Osteocyte (in vitro differentiated cells): ENCODE measurements around the gene NHSL1. TPM values are rescaled to one million over a fixed set of nuclear protein-coding genes. Genes with fewer than 3 reads are reported as not detected.

Experiments used
- DNase-seq: peaks from one replicate; pipeline ENCODE4 v3.0.0; 2021; ENCODE audit warnings: mixed read lengths; ENCODE audit not compliant: unreplicated experiment; ENCODE audit errors: extremely low spot score
- H3K27ac Mint-ChIP-seq: one replicate; pipeline ENCODE4 v1.8.0; 2021; ENCODE audit warnings: mild to moderate bottlenecking, mixed read lengths; ENCODE audit not compliant: unreplicated experiment
- H3K27me3 Mint-ChIP-seq: one replicate; pipeline ENCODE4 v1.8.0; 2021; ENCODE audit warnings: mixed read lengths; ENCODE audit not compliant: unreplicated experiment
- H3K36me3 Mint-ChIP-seq: one replicate; pipeline ENCODE4 v1.8.0; 2021; ENCODE audit warnings: mixed read lengths; ENCODE audit not compliant: unreplicated experiment
- H3K4me1 Mint-ChIP-seq: one replicate; pipeline ENCODE4 v1.8.0; 2021; ENCODE audit warnings: mixed read lengths; ENCODE audit not compliant: unreplicated experiment
- H3K4me3 Mint-ChIP-seq: one replicate; pipeline ENCODE4 v1.8.0; 2021; ENCODE audit warnings: mild to moderate bottlenecking, moderate library complexity, mixed read lengths; ENCODE audit not compliant: unreplicated experiment
- H3K9me3 Mint-ChIP-seq: one replicate; pipeline ENCODE4 v1.8.0; 2021; ENCODE audit warnings: mixed read lengths; ENCODE audit not compliant: unreplicated experiment
- total RNA-seq: library from RNA; stranded (reverse); gene quantifications from 2 replicates; pipeline ENCODE4 v1.2.1, GENCODE V29; 2021
- TF ChIP-seq, protein P1 (sequence below): fragments of 200-600 bp; sonication (generic); IDR thresholded peaks from 2 replicates; pipeline ENCODE4 v1.5.0; 2021; ENCODE audit warnings: antibody characterized with exemption, mild to moderate bottlenecking, moderate library complexity

NHSL1 gene
- total RNA-seq, 1 donor from 2014 or later, result 21.2 TPM

- Mint-ChIP-seq H3K4me1 (no peaks in the 10 kb centered on the region), H3K36me3 (peaks cover 21% of the 10 kb centered on the region), H3K27ac (no peak overlapping the region), H3K9me3 (no peaks in the 10 kb centered on the region), H3K27me3 (no peaks in the 10 kb centered on the region), H3K4me3 (no peak overlapping the region)
- no peak for DNase-seq
- TF ChIP-seq, protein P1, sequence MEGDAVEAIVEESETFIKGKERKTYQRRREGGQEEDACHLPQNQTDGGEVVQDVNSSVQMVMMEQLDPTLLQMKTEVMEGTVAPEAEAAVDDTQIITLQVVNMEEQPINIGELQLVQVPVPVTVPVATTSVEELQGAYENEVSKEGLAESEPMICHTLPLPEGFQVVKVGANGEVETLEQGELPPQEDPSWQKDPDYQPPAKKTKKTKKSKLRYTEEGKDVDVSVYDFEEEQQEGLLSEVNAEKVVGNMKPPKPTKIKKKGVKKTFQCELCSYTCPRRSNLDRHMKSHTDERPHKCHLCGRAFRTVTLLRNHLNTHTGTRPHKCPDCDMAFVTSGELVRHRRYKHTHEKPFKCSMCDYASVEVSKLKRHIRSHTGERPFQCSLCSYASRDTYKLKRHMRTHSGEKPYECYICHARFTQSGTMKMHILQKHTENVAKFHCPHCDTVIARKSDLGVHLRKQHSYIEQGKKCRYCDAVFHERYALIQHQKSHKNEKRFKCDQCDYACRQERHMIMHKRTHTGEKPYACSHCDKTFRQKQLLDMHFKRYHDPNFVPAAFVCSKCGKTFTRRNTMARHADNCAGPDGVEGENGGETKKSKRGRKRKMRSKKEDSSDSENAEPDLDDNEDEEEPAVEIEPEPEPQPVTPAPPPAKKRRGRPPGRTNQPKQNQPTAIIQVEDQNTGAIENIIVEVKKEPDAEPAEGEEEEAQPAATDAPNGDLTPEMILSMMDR, result no peak
These were observed 56.6 kb downstream of the NHSL1 start for GRCh38 chr6:138442663-138443062.

- no peaks in the 10 kb centered on the region for H3K27me3 Mint-ChIP-seq
- H3K9me3 Mint-ChIP-seq, result no peaks in the 10 kb centered on the region
- H3K27ac Mint-ChIP-seq, result no peak overlapping the region
These were observed 57.3 kb downstream of the NHSL1 start for GRCh38 chr6:138441965-138442364.

DNA sequence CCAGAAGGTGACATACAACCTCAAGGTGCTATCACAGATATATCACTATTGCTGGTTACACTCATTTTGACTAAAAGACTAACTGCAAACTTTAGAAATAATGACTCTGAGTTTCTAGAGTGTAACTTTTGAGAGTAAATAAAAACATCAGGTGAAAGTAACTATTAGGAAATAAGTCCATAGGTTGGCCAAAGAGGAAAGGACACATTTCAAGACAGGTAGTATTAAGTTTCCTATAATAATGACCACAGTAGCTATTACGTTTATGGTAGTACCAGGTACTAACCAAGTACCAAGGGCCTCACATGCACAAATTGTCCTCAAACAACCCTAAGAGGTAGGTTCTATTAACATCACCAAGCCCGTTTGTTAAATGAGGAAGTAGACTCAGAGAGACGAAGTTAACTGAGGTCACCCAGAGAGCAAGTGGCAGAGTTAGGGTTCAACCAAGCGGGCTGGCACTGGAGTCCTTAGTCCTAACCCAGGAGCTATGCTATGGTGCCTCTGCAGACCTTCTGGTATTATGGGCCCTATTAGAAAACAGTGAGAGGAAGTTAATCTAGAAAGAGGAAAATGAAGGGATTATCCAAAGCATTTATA lies 58.4 kb downstream of the NHSL1 start:
- no peaks in the 10 kb centered on the region for H3K4me1 Mint-ChIP-seq
- H3K9me3 Mint-ChIP-seq, result no peaks in the 10 kb centered on the region
- no peak for DNase-seq
- H3K36me3 Mint-ChIP-seq, result peaks cover 18% of the 10 kb centered on the region
- H3K27me3 Mint-ChIP-seq, result no peaks in the 10 kb centered on the region
- TF ChIP-seq, protein P1, result no peak
- H3K4me3 Mint-ChIP-seq, result no peak overlapping the region
- no peak overlapping the region for H3K27ac Mint-ChIP-seq

More at GRCh38 chr6:138441965-138442364, 57.3 kb downstream of the NHSL1 start:
- no peak overlapping the region for H3K4me3 Mint-ChIP-seq
- no peaks in the 10 kb centered on the region for H3K4me1 Mint-ChIP-seq
- no peak for DNase-seq
- TF ChIP-seq, protein P1, result no peak
- peaks cover 24% of the 10 kb centered on the region for H3K36me3 Mint-ChIP-seq

- Mint-ChIP-seq H3K9me3 (no peaks in the 10 kb centered on the region), H3K4me1 (peaks cover 1% of the 10 kb centered on the region), H3K36me3 (peaks cover 18% of the 10 kb centered on the region), H3K27ac (no peak overlapping the region), H3K27me3 (no peaks in the 10 kb centered on the region), H3K4me3 (no peak overlapping the region)
- TF ChIP-seq, protein P1, result no peak
- no peak for DNase-seq
These were observed 59.0 kb downstream of the NHSL1 start for GRCh38 chr6:138440296-138440695.

DNA sequence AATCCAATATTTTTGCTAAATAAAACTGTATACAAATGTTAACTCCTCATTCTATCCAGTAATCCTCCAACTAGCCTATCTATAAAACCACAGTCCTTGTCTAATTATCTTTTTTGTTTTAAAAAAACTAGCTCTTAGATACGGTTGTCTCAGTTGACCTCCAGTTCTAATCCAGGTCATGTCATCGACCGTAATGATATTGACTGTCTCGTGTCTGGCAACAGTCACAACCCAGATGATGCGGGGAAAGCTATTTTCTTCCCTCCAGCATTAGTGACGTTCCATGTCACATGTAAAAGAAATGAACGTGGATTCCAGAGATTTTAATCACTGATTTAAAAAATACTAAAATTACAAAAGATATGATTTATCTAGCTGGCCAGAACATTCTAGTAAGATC lies 59.7 kb downstream of the NHSL1 start:
- H3K9me3 Mint-ChIP-seq, result no peaks in the 10 kb centered on the region
- no peak overlapping the region for H3K4me3 Mint-ChIP-seq
- DNase-seq, result no peak
- peaks cover 18% of the 10 kb centered on the region for H3K36me3 Mint-ChIP-seq
- no peak overlapping the region for H3K27ac Mint-ChIP-seq
- H3K27me3 Mint-ChIP-seq, result no peaks in the 10 kb centered on the region
- H3K4me1 Mint-ChIP-seq, result peaks cover 6% of the 10 kb centered on the region
- TF ChIP-seq, protein P1, result no peak
